PC-9 (cell line): ENCODE measurements around the gene ANKDD1B. TPM values are rescaled to one million over a fixed set of nuclear protein-coding genes. Genes with fewer than 3 reads are reported as not detected.
A peak's percentile ranks its signal among the peaks of the same experiment; 100 is the strongest.
"Not testable (repeated sequence)": the region's sequence is repeated elsewhere in the genome, so short reads cannot be mapped to it uniquely, and the experiment has no call there.

Experiments
- Bru-seq: library from RNA; stranded (reverse); fragments of 400-500 nt; gene quantifications from one replicate; lab custom pipeline; 2021; lab: Mats Ljungman, UMichigan
- BruChase-seq, 2 experiments: library from RNA; stranded (reverse); fragments of 400-500 nt; gene quantifications; one replicate each; lab custom pipeline; 2021; lab: Mats Ljungman, UMichigan
- BruUV-seq: library from RNA; stranded (reverse); fragments of 400-500 nt; replicated peaks from 2 replicates; lab custom pipeline; 2021; lab: Mats Ljungman, UMichigan
- CTCF ChIA-PET: fragments of 300-600 bp; sonication (Branson Sonifier 250); formaldehyde crosslinking; loops from one replicate; lab custom pipeline; 2022; ENCODE audit warnings: antibody characterized with exemption; lab: Charles Lee
- POLR2A ChIA-PET: fragments of 300-600 bp; sonication (Branson Sonifier 250); formaldehyde crosslinking; loops from one replicate; lab custom pipeline; 2022; ENCODE audit warnings: antibody characterized with exemption; ENCODE audit not compliant: unreplicated experiment; lab: Charles Lee
- DNase-seq, 2 experiments: peaks; one replicate each; pipeline versions ENCODE4 v3.0.0 to v3.0.0-alpha.2; 2015 to 2022; ENCODE audit warnings: mixed read lengths in 1 of 2
- H2AFZ ChIP-seq: fragments of 200-600 bp; sonication (generic); 2 replicates; pipeline ENCODE4 v1.8.1; 2017; ENCODE audit warnings: antibody characterized with exemption
- H3F3A ChIP-seq: fragments of 200-600 bp; sonication (generic); 2 replicates; pipeline ENCODE4 v1.8.1; 2017; ENCODE audit warnings: antibody characterized with exemption, mild to moderate bottlenecking, low read depth; ENCODE audit not compliant: insufficient read depth
- H3K27ac ChIP-seq: fragments of 200-600 bp; sonication (generic); 2 replicates; pipeline ENCODE4 v1.6.1; 2016; ENCODE audit warnings: mixed run types
- H3K27me3 ChIP-seq: fragments of 200-600 bp; sonication (generic); 2 replicates; pipeline ENCODE4 v1.6.1; 2016; ENCODE audit warnings: low read depth, mixed run types; ENCODE audit not compliant: insufficient read depth
- H3K36me3 ChIP-seq: fragments of 200-600 bp; sonication (generic); 2 replicates; pipeline ENCODE4 v1.6.1; 2016; ENCODE audit warnings: low read depth, mixed run types
- H3K4me1 ChIP-seq: fragments of 200-600 bp; sonication (generic); replicated peaks from 2 replicates; pipeline ENCODE4 v1.6.1; 2016; ENCODE audit warnings: mixed run types; ENCODE audit not compliant: insufficient read depth
- H3K4me2 ChIP-seq: fragments of 200-600 bp; sonication (generic); 2 replicates; pipeline ENCODE4 v1.6.1; 2017; ENCODE audit warnings: mixed run types
- H3K4me3 ChIP-seq: fragments of 200-600 bp; sonication (generic); 2 replicates; pipeline ENCODE4 v1.6.1; 2016; ENCODE audit warnings: mixed run types
- H3K79me2 ChIP-seq: fragments of 200-600 bp; sonication (generic); 2 replicates; pipeline ENCODE4 v1.6.1; 2017; ENCODE audit warnings: low read depth, mixed run types
- H3K9me2 ChIP-seq: fragments of 200-600 bp; sonication (generic); 2 replicates; pipeline ENCODE4 v1.8.1; 2017; ENCODE audit warnings: mild to moderate bottlenecking; ENCODE audit not compliant: insufficient read depth
- H3K9me3 ChIP-seq: fragments of 200-600 bp; sonication (generic); 2 replicates; pipeline ENCODE4 v1.8.1; 2016; ENCODE audit warnings: low read depth; ENCODE audit not compliant: insufficient read depth
- H4K20me1 ChIP-seq: fragments of 200-600 bp; sonication (generic); 2 replicates; pipeline ENCODE4 v1.8.1; 2017; ENCODE audit not compliant: insufficient read depth
- EZH2 ChIP-seq: fragments of 200-600 bp; sonication (generic); IDR thresholded peaks from 2 replicates; pipeline ENCODE4 v1.8.0; 2017; ENCODE audit warnings: antibody characterized with exemption, low read depth
- intact Hi-C: fragments of 100-400 bp; cut with micrococcal nuclease; formaldehyde crosslinking; loops from one replicate; pipeline ENCODE4 v1.10.0; 2022; ENCODE audit not compliant: unreplicated experiment
- long read RNA-seq: library from polyadenylated mRNA; stranded (forward); transcript quantifications from one replicate; pipeline ENCODE4 v2.0.0, GENCODE V29; 2022
- total RNA-seq: library from RNA; stranded (reverse); gene quantifications from 2 replicates; pipeline ENCODE4 v1.2.3, GENCODE V29; 2021
- TF ChIP-seq, protein P1 (sequence below): fragments of 200-600 bp; sonication (generic); conservative IDR thresholded peaks from 2 replicates; pipeline ENCODE4 v1.6.1; 2017; ENCODE audit warnings: mixed run types, antibody characterized with exemption, mild to moderate bottlenecking, moderate library complexity

Gene ANKDD1B
- total RNA-seq (0.20 and 0.31 TPM in 2 replicates), Bru-seq, nascent RNA (percentile 26 among the genes with signal in this experiment), BruChase-seq, experiment 1, labeled RNA remaining after a 2-hour chase (percentile 34 among the genes with signal in this experiment), BruChase-seq, experiment 2, labeled RNA remaining after a 6-hour chase (percentile 31 among the genes with signal in this experiment)
- long read RNA-seq, partial matches to known transcripts, result 0 of 1 reads
- long read RNA-seq, other reads (novel, unspliced or antisense), result 1 of 1 reads

DNA sequence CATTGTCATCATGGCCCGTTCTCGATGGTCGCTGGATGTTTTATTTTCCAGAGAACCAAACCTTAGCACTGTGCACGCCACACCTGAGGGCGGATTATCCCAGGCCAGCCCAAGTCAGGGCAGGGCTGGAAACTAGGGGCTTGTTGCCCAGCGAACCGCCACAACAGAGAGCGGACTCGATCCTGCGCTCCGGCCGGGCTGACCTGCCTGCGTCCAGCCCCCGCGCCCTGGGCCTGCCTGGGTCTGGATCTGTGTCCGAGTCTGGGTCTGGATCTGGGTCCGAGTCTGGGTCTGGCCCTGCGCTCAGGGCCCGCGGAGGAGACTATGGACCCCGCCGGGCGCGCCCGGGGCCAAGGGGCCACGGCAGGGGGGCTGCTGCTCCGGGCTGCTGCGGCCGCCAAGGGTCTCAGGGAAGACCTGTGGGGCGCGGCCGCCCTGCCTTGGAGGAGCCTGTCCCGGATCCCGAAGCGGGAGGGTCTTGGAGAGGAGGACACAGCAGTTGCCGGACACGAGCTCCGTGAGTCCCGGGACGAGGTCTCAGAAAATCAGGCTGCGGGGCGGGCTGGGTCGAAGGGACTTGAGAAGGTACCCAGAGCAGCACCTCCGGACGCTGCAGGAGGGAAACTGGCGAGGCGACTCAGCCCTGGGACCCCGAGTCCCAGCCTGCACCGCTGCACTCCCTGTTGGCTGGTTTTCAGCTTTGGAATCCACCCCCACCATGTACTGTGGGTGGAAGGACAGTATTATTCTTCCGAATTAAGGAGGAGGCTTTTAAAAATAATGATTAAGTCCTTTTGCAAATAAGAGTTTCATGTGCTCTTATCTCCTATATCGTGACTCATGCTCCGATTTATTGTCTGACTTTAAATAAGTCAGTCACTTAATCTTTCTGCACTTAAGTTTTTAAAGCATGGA, at the start of gene ANKDD1B:
Gene ANKDD1B, plus strand, starts transcription at position 143 of the 915 bp plus-strand sequence. Its CDS starts 182 bp downstream, at position 325.
- BruUV-seq, result no TSS peak
- Histone ChIP-seq H2AFZ (peak within 1 kb of the TSS; percentile 76), H3K4me2 (peak within 1 kb of the TSS; percentile 98), H3K27ac (no peak within 1 kb of the TSS), H3F3A (0 out of 2 replicates have a peak, but pooled peaks cover 4% of the 10 kb centered on the region), H3K9me2 (no peaks in the 10 kb centered on the region), H3K9me3 (no peaks in the 10 kb centered on the region), H3K4me3 (peak within 1 kb of the TSS; percentile 60), H3K27me3 (no peaks in the 10 kb centered on the region), H3K79me2 (no peaks in the 10 kb centered on the region), H3K36me3 (no peaks in the 10 kb centered on the region), H3K4me1 (no peaks in the 10 kb centered on the region; the same call in 1 of the 2 replicates), H4K20me1 (no peaks in the 10 kb centered on the region)
- peak; percentile 16 to 54 for DNase-seq
- ChIA-PET CTCF (no interaction called here), POLR2A (interaction anchor here (0.5 to 0.7 kb wide), 3 partner anchors 9 to 908 kb away, joined by 3 to 5 read pairs (median 5); no protein-coding TSS in a partner anchor)
- intact Hi-C loops, result no loop called here
- TF ChIP-seq, protein P1, sequence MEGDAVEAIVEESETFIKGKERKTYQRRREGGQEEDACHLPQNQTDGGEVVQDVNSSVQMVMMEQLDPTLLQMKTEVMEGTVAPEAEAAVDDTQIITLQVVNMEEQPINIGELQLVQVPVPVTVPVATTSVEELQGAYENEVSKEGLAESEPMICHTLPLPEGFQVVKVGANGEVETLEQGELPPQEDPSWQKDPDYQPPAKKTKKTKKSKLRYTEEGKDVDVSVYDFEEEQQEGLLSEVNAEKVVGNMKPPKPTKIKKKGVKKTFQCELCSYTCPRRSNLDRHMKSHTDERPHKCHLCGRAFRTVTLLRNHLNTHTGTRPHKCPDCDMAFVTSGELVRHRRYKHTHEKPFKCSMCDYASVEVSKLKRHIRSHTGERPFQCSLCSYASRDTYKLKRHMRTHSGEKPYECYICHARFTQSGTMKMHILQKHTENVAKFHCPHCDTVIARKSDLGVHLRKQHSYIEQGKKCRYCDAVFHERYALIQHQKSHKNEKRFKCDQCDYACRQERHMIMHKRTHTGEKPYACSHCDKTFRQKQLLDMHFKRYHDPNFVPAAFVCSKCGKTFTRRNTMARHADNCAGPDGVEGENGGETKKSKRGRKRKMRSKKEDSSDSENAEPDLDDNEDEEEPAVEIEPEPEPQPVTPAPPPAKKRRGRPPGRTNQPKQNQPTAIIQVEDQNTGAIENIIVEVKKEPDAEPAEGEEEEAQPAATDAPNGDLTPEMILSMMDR, result no peak
- TF ChIP-seq EZH2, result no peak

- peak in 1 of 2 experiments; percentile 45 for DNase-seq
- H3K36me3 ChIP-seq, H2AFZ ChIP-seq, H3K27me3 ChIP-seq, H3K79me2 ChIP-seq, CTCF ChIA-PET, H3K9me2 ChIP-seq, H3K9me3 ChIP-seq, H4K20me1 ChIP-seq: not testable (repeated sequence)
- Histone ChIP-seq H3K4me1 (peaks cover 21% of the 10 kb centered on the region), H3F3A (peaks cover 12% of the 10 kb centered on the region; the same call in 1 of the 2 replicates), H3K27ac (peak overlapping the region; percentile 24; the same call in 1 of the 2 replicates), H3K4me2 (peak overlapping the region; percentile 60), H3K4me3 (peak overlapping the region; percentile 16; the same call in 1 of the 2 replicates)
- POLR2A ChIA-PET, result interaction anchor here (0.5 kb wide), 1 partner anchor 11 kb away, joined by 3 read pairs; no protein-coding TSS in a partner anchor
- BruUV-seq, result TSS peak; percentile 63
- intact Hi-C loops, result loop anchor here (5.0 to 10.0 kb wide), 2 partner anchors 54 to 211 kb away; partner anchors contain the start of genes CERT1 and POLK
These were observed 45.1 kb upstream of the ANKDD1B start for GRCh38 chr5:75565991-75566709.

GRCh38 chr5:75566710-75567309, 44.4 kb upstream of the ANKDD1B start:
- peaks cover 4% of the 10 kb centered on the region; the same call in 1 of the 2 replicates for H3K36me3 ChIP-seq
- TF ChIP-seq, protein P1, result no peak
- TF ChIP-seq EZH2, result no peak
- H2AFZ ChIP-seq, result no peak overlapping the region
- CTCF ChIA-PET, result no interaction called here
- no peaks in the 10 kb centered on the region for H4K20me1 ChIP-seq
- BruUV-seq, result no TSS peak
- peak overlapping the region; percentile 60 for H3K4me2 ChIP-seq
- peaks cover 21% of the 10 kb centered on the region for H3K4me1 ChIP-seq
- DNase-seq, result peak; percentile 22 to 78
- peak overlapping the region; percentile 16; the same call in 1 of the 2 replicates for H3K4me3 ChIP-seq
- H3K27me3 ChIP-seq, result no peaks in the 10 kb centered on the region
- H3K9me3 ChIP-seq, result peaks cover 5% of the 10 kb centered on the region; the same call in 1 of the 2 replicates
- no peaks in the 10 kb centered on the region for H3K9me2 ChIP-seq
- H3K27ac ChIP-seq, result peak overlapping the region; percentile 24; the same call in 1 of the 2 replicates
- H3F3A ChIP-seq, result peaks cover 12% of the 10 kb centered on the region; the same call in 1 of the 2 replicates
- POLR2A ChIA-PET, result interaction anchor here (0.5 to 0.7 kb wide), 6 partner anchors 9 to 935 kb away, joined by 3 to 16 read pairs (median 3); no protein-coding TSS in a partner anchor
- intact Hi-C loops, result loop anchor here (5.0 to 10.0 kb wide), 2 partner anchors 55 to 212 kb away; partner anchors contain the start of genes CERT1 and POLK
- no peaks in the 10 kb centered on the region for H3K79me2 ChIP-seq
